ENCODE results near the gene SERF1B.
"Not testable (repeated sequence)": the region's sequence is repeated elsewhere in the genome, so short reads cannot be mapped to it uniquely, and the experiment has no call there.

SERF1B gene

DNA sequence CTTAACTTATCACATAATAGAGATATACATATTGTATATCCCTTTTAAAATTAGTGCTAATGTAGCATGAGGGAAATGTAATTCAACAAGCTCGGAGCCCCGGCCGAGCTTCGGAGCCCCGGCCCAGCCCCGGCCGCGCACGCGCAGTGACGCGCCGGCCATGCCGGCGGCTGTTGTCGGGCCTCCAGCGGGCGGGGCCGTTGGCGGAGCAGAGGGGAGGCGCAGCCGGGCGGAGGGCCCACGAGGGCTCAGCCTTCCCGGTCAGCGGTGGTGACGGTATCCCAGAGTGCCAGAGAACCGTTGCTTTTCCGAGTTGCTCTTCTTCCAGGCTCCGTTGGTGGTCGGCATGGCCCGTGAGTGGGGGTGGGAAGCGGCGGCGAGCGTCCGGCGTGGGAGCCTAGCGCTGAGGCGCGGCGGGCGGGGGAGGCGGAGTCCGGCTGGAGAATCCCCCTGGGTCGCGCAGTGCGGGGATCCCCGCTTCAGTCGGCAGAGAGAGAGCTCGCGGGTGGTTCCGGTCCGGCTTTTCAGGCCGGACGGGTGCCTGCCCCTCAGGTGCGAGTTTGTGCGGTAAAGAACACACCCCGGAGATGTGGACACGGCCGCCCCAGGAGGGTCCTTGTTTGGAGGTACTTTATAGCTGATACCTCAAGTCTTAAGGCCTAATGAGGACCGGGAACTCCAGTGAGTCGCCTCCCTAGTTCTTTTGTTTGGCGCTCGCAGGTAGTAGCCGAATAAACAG lies at the start of gene SERF1B:
TSS of gene SERF1B (plus strand) at position 146 of the 739 bp plus-strand sequence. CDS start at position 347, 201 bp downstream.
- not testable (repeated sequence) for DNase-seq (ENCODE audit: low read depth)

DNA sequence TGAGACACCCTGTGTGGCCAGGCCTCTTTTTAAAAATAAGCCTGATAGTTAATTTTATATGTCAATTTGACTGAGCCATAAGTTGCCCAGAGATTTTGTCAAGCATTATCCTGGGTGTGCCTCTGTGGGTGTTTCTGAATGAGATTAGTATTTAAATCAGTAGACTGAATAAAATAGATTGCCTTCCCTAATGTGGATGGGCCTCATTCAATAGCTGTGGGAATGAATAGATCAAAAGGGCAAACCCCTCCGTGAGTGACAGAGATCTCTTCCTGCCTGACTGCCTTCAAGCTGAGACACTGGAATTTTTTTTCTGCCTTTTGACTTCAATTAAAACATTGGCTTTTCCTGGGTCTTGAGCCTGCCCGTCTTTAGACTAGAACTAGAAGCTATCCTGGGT lies 33.3 kb upstream of the SERF1B start:
- H3K4me3 ChIP-seq (ENCODE audit: low read depth, low read length); DNase-seq (ENCODE audit: low read depth): not testable (repeated sequence)

More for the DNA sequence above, at the start of gene SERF1B:
- H3K4me3 ChIP-seq (ENCODE audit: low read depth, low read length), result not testable (repeated sequence)

DNA sequence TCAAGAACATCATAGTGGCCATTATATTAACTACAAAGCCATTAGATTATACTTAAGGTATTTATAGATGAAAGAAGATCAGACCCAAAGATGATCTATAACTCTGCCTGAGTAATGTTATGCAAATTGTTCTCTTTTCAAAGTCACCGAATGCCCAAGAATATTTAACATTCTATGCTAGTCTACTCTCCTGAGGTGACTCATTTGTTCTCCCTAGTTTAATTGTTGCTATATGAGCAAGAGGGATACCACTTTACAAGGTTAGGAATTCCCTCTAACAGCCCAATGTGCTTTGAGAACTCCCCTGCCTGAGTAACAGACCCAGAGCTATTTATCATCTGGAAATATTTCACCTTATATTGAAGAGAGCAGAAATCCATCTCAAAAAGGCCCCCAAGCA lies 29.5 kb upstream of the SERF1B start:
- not testable (repeated sequence) for DNase-seq (ENCODE audit: low read depth); H3K4me3 ChIP-seq (ENCODE audit: low read depth, low read length)

DNA sequence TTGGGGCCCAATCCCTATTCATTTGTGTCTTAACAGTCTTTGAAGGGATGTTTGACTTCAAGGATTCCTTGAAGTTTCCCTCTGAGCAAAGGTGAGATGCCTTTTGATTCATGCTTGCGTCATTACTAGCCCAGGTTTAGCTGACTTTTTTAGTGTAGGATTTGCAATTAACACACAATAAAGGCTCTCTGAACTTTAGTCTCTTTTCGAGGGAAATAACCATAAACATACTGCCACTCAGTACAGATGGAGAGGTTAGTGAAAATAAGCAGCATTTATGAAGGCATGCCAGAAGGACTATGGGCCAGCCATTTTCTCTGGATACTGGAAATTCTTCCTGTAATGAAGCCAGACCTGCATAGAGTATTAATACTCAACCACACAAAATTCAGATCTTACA lies 4.4 kb upstream of the SERF1B start:
- not testable (repeated sequence) for DNase-seq (ENCODE audit: low read depth); H3K4me3 ChIP-seq (ENCODE audit: low read depth, low read length)

DNA sequence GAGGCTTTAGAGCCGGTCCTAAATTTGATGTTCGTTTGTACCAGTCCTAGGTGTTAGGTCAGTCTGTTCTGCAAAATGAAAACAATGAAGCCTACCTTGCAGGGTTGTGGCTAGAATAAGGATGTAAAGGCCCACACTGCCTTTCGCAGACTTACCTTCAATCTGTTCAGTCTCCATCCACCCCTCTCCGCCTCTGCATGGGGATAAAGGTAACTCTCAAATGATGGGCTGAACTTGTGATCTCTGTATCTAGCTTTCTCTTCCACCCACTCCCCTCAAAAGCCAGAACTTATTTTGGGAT lies 744 bp downstream of the SERF1B start:
- not testable (repeated sequence) for DNase-seq (ENCODE audit: low read depth); H3K4me3 ChIP-seq (ENCODE audit: low read depth, low read length)

DNA sequence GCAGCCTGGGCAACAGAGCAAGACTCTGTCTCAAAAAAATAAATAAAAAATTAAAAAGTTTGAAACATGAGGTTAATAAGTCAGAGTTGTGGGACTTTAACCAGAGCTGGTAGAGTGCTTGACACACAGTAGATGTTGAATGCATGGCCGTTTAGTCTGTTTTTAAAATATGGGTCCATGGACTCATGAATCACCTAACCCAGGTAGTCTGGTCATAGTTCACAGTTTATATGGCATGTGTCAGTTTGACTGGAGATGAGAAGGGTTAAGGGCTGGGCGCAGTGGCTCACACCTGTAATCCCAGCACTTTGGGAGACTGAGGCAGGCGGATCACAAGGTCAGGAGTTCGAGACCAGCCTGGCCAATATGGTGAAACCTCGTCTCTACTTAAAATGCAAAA lies 6.2 kb downstream of the SERF1B start:
- not testable (repeated sequence) for H3K4me3 ChIP-seq (ENCODE audit: low read depth, low read length); DNase-seq (ENCODE audit: low read depth)

DNA sequence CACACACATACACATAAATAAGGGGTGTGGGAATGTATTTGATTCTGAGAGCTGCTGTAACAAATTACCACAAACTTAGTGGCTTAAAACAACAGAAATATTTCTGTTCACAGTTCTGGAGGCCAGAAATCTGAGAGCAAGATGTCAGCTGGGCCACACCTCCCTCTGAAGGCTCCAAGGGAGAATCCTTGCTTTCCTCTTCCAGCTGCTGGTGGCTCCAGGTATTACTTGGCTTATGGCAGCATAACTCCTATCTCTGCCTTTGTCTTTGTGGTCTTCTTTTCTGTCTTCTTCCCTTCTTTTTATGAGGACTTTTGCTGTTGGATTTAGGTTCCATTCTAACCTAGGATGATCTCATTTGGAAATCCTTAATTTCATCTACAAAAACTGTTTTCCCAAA lies 16.4 kb downstream of the SERF1B start:
- H3K4me3 ChIP-seq (ENCODE audit: low read depth, low read length); DNase-seq (ENCODE audit: low read depth): not testable (repeated sequence)

DNA sequence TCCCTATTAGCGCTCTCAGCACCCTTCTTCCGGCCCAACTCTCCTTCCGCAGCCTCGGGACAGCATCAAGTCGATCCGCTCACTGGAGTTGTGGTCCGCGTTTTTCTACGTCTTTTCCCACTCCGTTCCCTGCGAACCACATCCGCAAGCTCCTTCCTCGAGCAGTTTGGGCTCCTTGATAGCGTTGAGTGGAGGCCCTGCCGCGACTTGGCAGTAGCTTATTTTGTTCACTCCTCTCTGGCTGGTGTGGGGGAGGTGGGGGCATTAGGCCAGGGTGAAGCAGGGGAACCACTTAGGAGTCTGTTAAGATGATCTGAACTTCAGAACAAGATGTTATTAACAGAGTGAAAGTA lies 24.7 kb downstream of the SERF1B start:
- H3K4me3 ChIP-seq (ENCODE audit: low read depth, low read length); DNase-seq (ENCODE audit: low read depth): not testable (repeated sequence)

DNA sequence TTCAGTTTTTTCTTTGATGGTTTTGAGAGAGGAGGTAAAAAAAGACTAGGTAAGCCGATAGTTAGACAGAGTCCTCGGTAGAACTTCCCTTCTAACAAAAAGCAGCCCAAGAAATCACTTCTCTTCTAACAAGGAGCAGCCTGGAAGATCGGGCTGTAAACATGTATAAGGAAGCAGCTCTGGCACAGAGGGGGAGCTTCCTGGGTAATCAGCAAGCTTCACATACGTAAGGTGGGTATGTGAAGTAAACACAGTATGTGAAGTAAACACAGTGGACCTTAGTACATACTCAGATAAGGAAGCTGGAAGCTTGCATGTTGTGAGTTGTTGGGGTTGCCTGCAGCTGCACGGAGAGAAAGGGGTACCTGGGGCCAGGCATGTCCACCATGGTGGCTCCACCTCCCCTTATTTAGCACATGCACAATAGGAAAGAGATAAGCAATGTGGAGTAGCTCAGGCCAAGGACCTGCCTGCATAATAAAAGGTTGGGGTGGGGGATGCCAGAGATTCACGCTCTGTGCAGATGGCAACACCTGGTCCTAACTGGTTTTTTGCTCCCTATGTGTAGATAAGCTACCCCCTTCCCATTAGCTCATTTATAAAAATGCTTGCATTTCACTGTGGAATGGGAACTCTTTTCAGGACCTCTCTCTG lies 31.4 kb downstream of the SERF1B start:
- H3K4me3 ChIP-seq (ENCODE audit: low read depth, low read length); DNase-seq (ENCODE audit: low read depth): not testable (repeated sequence)

DNA sequence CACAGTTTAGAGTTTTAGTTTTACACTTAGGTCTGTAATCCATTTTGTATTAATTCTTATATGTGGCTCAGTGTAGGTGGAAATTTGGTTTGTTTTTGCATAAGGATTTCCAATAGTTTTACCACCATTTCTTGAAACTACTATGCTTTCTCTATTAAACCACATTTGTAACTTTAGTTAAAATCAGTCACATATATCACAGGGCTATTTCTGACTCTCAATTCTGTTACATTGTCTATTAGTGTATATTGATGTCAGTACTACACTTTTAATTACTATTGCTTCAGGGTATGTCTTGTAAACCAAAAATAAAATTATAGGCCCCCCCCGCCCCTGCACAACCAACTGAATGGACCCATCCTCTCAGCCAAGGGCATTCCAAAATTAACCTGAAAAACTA lies 32.1 kb downstream of the SERF1B start:
- not testable (repeated sequence) for DNase-seq (ENCODE audit: low read depth)

DNA sequence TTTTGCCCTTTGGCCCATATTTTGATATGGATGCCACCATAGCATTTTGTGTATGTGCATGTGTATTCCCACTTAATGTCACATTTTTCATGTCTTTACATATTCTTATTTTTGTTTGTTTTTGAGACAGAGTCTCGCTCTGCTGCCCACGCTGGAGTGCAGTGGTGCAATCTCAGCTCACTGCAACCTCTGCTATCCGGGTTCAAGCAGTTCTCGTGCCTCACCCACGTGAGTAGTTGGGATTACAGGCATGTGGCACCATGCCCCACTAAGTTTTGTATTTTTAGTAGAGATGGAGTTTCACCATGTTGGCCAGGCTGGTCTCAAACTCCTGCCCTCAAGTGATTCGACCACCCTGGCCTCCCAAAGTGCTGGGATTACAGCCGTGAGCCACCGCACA lies 52.6 kb downstream of the SERF1B start:
- H3K4me3 ChIP-seq (ENCODE audit: low read depth, low read length); DNase-seq (ENCODE audit: low read depth): not testable (repeated sequence)

More for the DNA sequence above, 32.1 kb downstream of the SERF1B start:
- not testable (repeated sequence) for H3K4me3 ChIP-seq (ENCODE audit: low read depth, low read length)

DNA sequence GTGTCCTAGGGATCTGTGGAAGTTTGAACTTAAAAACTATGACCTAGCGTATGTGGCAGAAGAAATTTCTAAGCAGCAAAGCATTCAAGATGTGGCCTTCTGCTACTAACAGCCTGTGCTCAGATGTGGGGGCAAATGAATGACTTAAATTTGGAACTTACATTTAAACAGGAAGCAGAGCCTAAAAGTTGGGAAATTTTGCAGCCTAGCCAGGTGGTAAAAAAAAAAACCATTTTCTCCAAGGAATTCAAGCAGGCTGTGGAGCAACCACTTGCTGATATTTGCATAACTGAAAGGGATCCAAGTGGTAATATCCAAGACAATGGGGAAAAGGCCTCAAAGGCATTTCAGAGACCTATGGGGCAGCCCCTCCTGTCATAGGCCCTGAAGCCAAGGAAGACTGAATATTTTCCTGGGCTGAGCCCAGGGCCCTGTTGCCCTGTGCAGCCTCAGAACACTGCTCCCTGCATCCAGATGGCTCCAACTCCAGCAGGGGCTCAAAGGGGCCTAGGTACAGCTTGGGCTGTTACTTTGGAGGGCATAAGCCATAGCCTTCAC lies 63.9 kb downstream of the SERF1B start:
- DNase-seq (ENCODE audit: low read depth); H3K4me3 ChIP-seq (ENCODE audit: low read depth, low read length): not testable (repeated sequence)

DNA sequence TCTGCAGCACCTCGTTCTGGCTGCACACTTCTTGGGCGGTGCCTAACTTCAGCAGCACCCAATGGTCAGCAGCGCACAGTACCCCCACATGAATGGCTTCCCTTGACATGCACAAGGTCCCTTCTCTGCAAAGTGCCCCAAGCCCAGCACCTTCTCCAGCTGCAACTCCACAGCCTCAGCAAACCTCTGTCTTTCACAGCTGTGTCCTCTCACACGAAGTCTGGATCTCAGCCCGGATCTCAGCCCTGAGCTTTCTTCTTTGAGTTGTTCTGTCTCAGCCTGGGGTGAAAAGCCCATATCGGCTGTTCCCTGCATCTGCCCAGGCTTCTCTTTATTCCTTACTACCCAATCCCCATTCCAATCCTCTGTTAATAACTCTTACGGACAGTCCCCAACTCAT lies 66.7 kb downstream of the SERF1B start:
- H3K4me3 ChIP-seq (ENCODE audit: low read depth, low read length); DNase-seq (ENCODE audit: low read depth): not testable (repeated sequence)

Data from GM12865 (cell line).